ENCODE measurements around the gene FN1. TPM values are rescaled to one million over a fixed set of nuclear protein-coding genes. Genes with fewer than 3 reads are reported as not detected.

FN1 gene
- total RNA-seq = 1,000 to 10,000 TPM in 3 of 8 experiments, 100 to 1,000 TPM in 1, 10 to 100 TPM in 1, 1 to 10 TPM in 3; 5.6 to 1,687 (median 166) TPM

DNA sequence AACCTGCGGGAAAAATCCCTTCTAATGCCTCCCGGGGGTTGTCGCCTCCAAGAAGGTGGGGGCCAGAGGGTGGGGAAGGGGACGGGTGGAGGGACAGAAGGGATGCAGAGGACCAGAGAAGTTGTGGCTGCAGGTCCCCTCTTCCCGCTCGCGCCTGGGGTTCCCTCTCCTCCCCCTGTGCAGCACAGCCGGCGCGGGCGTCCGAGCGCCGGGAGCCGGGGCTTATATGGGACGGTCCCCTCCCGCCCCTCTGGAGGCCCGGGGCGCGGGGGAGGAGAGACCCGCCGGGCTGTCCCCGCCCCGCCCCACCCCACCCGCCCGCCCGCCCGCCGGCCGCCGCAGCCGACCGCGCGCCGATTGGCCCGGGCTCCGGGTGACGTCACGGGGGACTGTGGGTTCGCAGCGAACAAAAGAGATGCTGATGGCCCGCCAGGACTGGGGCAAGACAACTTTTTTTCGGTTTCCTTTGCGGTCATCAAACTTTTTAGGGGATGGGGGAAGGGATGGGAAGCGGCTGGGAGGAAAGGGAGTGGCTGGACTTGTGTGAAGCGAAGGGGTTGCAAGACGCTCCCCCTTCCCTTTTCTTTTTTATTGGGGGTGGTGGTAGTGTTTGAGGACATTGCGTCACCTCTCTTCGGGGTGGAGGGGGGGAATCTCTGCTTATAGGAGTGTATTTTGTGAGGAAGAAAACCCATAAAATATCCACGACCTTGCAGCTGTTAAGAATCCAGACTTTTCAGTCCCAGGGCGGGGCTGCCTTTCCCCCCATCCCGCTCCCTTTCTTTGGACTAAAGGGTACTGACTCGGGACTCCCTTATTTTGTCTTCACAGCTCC, at the start of gene FN1:
TSS of gene FN1 (minus strand) at position 199 of the 835 bp plus-strand sequence. CDS start 266 bp downstream, outside the sequence.
- H3K4me3 ChIP-seq = peak within 1 kb of the TSS; percentile 63 to 90 (median 68)
- 0% methylated on average over 1 to 7 of the region's 54 CpGs; no CpG with 5 or more reads in 3 of the 10 experiments for WGBS, 10 experiments
- no peak within 1 kb of the TSS for H3K27ac ChIP-seq
- peak; percentile 68 to 97 (median 92) for ATAC-seq (replicated peaks in 6 of 8)
- H3K4me1 ChIP-seq (replicated peaks in 1 of 2) = peaks cover 0 to 3% of the 10 kb centered on the region in 2 donors
- in situ Hi-C loops (cut with MboI; ENCODE audit: low pct_unique_long_range_greater_than_20kb in 2 of 9, low sequenced_read_pairs in 9 of 9, unreplicated experiment in 9 of 9) = loop anchor here in 2 of 9 experiments (25.0 kb wide), 1 partner anchor 476 kb away; no protein-coding TSS in a partner anchor

- ATAC-seq (replicated peaks in 6 of 8) = no peak
- no peak overlapping the region for H3K4me3 ChIP-seq
- no peaks in the 10 kb centered on the region for H3K4me1 ChIP-seq (replicated peaks in 1 of 2)
- no peak overlapping the region for H3K27ac ChIP-seq
- in situ Hi-C loops (cut with MboI; ENCODE audit: low pct_unique_long_range_greater_than_20kb in 2 of 9, low sequenced_read_pairs in 9 of 9, unreplicated experiment in 9 of 9) = no loop called here
Observed at GRCh38 chr2:215485032-215485431, 49.2 kb upstream of the FN1 start.

GRCh38 chr2:215484570-215484969, 48.7 kb upstream of the FN1 start:
- Histone ChIP-seq H3K4me3 (no peak overlapping the region), H3K27ac (no peak overlapping the region), H3K4me1 (replicated peaks in 1 of 2) (no peaks in the 10 kb centered on the region)
- no peak for ATAC-seq (replicated peaks in 6 of 8)
- in situ Hi-C loops (cut with MboI; ENCODE audit: low pct_unique_long_range_greater_than_20kb in 2 of 9, low sequenced_read_pairs in 9 of 9, unreplicated experiment in 9 of 9) = no loop called here
- WGBS, 10 experiments = 12 to 100% (median 81%) methylated on average over 1 to 2 of the region's 2 CpGs

DNA sequence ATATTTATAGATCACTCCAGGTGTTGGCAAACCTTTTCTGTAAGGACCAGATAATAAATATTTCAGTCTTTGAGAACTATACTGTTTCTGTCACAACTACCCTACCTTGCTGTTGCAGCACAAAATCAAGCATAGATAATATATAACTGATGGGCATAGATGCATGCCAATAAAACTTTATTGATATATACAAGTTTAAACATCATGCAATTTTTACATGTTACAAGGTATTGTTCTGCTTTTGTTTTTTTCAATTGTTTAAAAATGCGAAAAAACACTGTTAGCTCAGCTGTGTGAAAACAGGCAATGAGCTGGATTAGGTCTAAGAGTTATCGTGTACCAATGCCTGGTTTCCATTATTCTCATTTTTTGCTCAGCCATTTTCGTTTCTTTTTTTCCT, 47.6 kb upstream of the FN1 start:
- WGBS, 10 experiments = 55 to 92% (median 77%) methylated on average over 2 to 3 of the region's 3 CpGs
- H3K27ac ChIP-seq = no peak overlapping the region
- ATAC-seq (replicated peaks in 6 of 8) = no peak
- in situ Hi-C loops (cut with MboI; ENCODE audit: low pct_unique_long_range_greater_than_20kb in 2 of 9, low sequenced_read_pairs in 9 of 9, unreplicated experiment in 9 of 9) = no loop called here
- no peak overlapping the region for H3K4me3 ChIP-seq
- no peaks in the 10 kb centered on the region for H3K4me1 ChIP-seq (replicated peaks in 1 of 2)

- in situ Hi-C loops (cut with MboI; ENCODE audit: low pct_unique_long_range_greater_than_20kb in 2 of 9, low sequenced_read_pairs in 9 of 9, unreplicated experiment in 9 of 9) = no loop called here
- no peak for ATAC-seq (replicated peaks in 6 of 8)
- no peaks in the 10 kb centered on the region for H3K4me1 ChIP-seq (replicated peaks in 1 of 2)
- 35 to 100% (median 68%) methylated on average over 1 to 6 of the region's 6 CpGs; no CpG with 5 or more reads in 1 of the 10 experiments for WGBS, 10 experiments
- no peak overlapping the region for H3K27ac ChIP-seq
- H3K4me3 ChIP-seq = no peak overlapping the region
Observed at GRCh38 chr2:215479536-215480240, 43.8 kb upstream of the FN1 start.

- 33 to 95% (median 63%) methylated on average over 1 to 2 of the region's 2 CpGs; no CpG with 5 or more reads in 3 of the 10 experiments for WGBS, 10 experiments
- in situ Hi-C loops (cut with MboI; ENCODE audit: low pct_unique_long_range_greater_than_20kb in 2 of 9, low sequenced_read_pairs in 9 of 9, unreplicated experiment in 9 of 9) = no loop called here
- H3K4me1 ChIP-seq (replicated peaks in 1 of 2) = no peaks in the 10 kb centered on the region
- no peak for ATAC-seq (replicated peaks in 6 of 8)
- no peak overlapping the region for H3K27ac ChIP-seq
- no peak overlapping the region for H3K4me3 ChIP-seq
Observed at GRCh38 chr2:215479121-215479520, 43.3 kb upstream of the FN1 start.

DNA sequence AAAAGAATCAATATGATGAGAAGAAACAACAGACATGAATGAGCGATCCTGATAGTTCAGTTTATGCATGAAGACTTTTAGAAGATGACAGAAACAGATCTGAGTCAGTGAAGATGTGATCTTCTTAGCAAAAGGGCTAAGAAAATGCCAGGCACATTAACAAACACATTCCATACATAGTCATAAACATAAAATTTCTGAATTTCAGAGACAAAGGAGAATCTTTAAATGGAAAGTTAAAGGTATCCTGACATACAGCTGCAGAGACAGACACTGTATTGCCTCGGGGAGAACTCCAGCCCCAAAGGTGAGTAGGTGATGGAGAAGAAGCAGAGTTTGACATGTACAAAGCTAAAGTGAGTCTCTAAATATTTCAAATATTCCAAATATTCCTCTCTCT, 40.6 kb upstream of the FN1 start:
- ATAC-seq (replicated peaks in 6 of 8) = no peak
- no peaks in the 10 kb centered on the region for H3K4me1 ChIP-seq (replicated peaks in 1 of 2)
- H3K27ac ChIP-seq = no peak overlapping the region
- no peak overlapping the region for H3K4me3 ChIP-seq
- 67 to 100% (median 85%) methylated on average over 1 to 2 of the region's 2 CpGs for WGBS, 10 experiments
- in situ Hi-C loops (cut with MboI; ENCODE audit: low pct_unique_long_range_greater_than_20kb in 2 of 9, low sequenced_read_pairs in 9 of 9, unreplicated experiment in 9 of 9) = no loop called here

GRCh38 chr2:215466097-215466909, 30.4 kb upstream of the FN1 start:
- Histone ChIP-seq H3K4me1 (replicated peaks in 1 of 2) (no peaks in the 10 kb centered on the region), H3K4me3 (no peak overlapping the region), H3K27ac (no peak overlapping the region)
- peak in 1 of 8 experiments; percentile 67 for ATAC-seq (replicated peaks in 6 of 8)
- in situ Hi-C loops (cut with MboI; ENCODE audit: low pct_unique_long_range_greater_than_20kb in 2 of 9, low sequenced_read_pairs in 9 of 9, unreplicated experiment in 9 of 9) = no loop called here
- WGBS, 10 experiments = 17 to 100% (median 71%) methylated on average over 1 to 2 of the region's 3 CpGs; no CpG with 5 or more reads in 4 of the 10 experiments

DNA sequence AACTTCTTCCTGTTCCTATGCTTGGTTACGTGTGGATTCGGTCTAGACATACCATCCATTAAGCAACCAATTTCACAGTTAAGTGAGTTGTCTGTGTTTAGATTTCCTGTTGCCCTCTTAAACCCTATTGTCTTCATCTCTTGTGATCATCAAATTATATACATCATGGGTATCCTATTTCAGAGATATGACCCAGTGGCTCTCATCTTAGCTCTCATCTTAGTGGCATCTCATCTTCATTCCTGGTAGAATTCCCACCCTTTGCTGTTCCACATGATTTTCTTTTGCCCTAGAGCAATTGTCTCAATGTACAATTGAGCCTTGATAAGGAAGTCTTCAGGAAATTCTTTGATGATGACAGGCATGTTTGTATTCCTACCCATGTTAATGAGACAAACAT, 29.4 kb upstream of the FN1 start:
- no peak overlapping the region for H3K4me3 ChIP-seq
- in situ Hi-C loops (cut with MboI; ENCODE audit: low pct_unique_long_range_greater_than_20kb in 2 of 9, low sequenced_read_pairs in 9 of 9, unreplicated experiment in 9 of 9) = no loop called here
- ATAC-seq (replicated peaks in 6 of 8) = no peak
- no peak overlapping the region for H3K27ac ChIP-seq
- WGBS, 10 experiments = 40 to 100% (median 72%) methylated on average over 1 to 2 of the region's 2 CpGs; no CpG with 5 or more reads in 2 of the 10 experiments
- no peaks in the 10 kb centered on the region for H3K4me1 ChIP-seq (replicated peaks in 1 of 2)

GRCh38 chr2:215461836-215462532, 26.1 kb upstream of the FN1 start:
- H3K27ac ChIP-seq = no peak overlapping the region
- in situ Hi-C loops (cut with MboI; ENCODE audit: low pct_unique_long_range_greater_than_20kb in 2 of 9, low sequenced_read_pairs in 9 of 9, unreplicated experiment in 9 of 9) = no loop called here
- WGBS, 10 experiments = 50 to 100% (median 93%) methylated on average over 1 to 5 of the region's 5 CpGs; no CpG with 5 or more reads in 1 of the 10 experiments
- H3K4me3 ChIP-seq = no peak overlapping the region
- no peaks in the 10 kb centered on the region for H3K4me1 ChIP-seq (replicated peaks in 1 of 2)
- ATAC-seq (replicated peaks in 6 of 8) = no peak

DNA sequence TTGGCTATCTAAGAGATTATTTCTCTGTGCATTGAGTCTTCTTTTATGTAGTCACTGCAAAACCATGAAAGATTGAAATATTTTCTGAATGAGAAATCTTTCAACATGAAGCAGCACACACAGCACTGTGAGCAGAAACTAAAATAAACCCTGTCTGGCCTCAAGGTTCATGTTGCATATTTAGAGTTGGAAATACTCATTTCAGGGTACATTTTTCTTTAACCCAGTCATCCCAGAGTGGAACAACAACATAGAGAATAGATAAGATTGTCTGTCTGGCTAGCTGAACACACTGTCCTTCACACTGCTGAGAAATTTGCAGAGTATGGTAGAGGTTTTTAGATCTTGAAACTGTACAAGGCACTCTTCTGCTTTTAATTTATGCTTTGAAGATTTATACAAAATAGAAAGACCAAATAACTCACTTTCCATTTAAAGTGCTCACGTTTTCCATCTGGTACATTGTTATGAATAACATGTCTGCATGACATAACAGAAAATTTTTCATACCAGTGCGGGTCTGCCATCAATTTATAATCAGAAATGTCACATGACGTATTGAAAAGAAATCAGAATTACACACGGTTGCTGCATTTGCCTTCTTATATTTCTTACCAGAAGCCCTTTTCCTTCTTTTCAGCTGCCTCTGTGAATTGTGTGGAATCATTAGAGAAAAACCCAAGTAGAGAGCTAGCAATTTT, 25.0 kb upstream of the FN1 start:
- H3K4me1 ChIP-seq (replicated peaks in 1 of 2) = no peaks in the 10 kb centered on the region
- peak in 2 of 8 experiments; percentile 43 to 50 for ATAC-seq (replicated peaks in 6 of 8)
- in situ Hi-C loops (cut with MboI; ENCODE audit: low pct_unique_long_range_greater_than_20kb in 2 of 9, low sequenced_read_pairs in 9 of 9, unreplicated experiment in 9 of 9) = no loop called here
- no peak overlapping the region for H3K27ac ChIP-seq
- no peak overlapping the region for H3K4me3 ChIP-seq
- WGBS, 10 experiments = 0 to 89% (median 45%) methylated on average over 1 to 4 of the region's 4 CpGs

DNA sequence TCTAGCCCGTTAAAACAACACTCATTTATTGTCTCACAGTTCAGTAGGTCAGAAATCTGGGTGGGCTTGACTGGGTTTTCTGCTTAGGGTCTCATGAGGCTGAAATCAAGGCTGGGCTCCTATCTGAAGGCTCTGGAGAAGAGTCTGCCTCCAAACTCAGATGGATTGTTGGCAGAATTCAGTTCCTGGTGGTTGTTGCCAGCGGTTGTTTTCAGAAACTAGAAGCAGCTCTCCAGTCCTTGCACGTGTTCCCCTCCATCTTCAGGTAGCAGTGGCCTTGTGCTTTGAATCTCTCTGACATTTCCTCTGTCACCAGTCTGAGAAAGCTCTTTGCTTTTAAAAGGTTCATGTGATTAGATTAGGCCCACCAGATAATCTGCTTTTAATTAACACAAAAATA, 20.1 kb upstream of the FN1 start:
- WGBS, 10 experiments = 67 to 100% (median 100%) methylated on average over 1 to 3 of the region's 3 CpGs; no CpG with 5 or more reads in 3 of the 10 experiments
- Histone ChIP-seq H3K4me3 (no peak overlapping the region), H3K27ac (no peak overlapping the region), H3K4me1 (replicated peaks in 1 of 2) (no peaks in the 10 kb centered on the region)
- in situ Hi-C loops (cut with MboI; ENCODE audit: low pct_unique_long_range_greater_than_20kb in 2 of 9, low sequenced_read_pairs in 9 of 9, unreplicated experiment in 9 of 9) = no loop called here
- ATAC-seq (replicated peaks in 6 of 8) = no peak

All from motor neuron (in vitro differentiated cells).